Thyroid gland (tissue), 4 donors: ENCODE data around the gene DFFA.

Experiments
- CTCF ChIP-seq, 6 experiments: fragments of 200-600 bp in 3 of 6; fragments of 450-650 bp in 3 of 6; sonication (generic) in 3 of 6; IDR thresholded peaks; one replicate each; pipeline ENCODE4 v1.5.1; 2016 to 2019; ENCODE audit warnings: antibody characterized with exemption in 6 of 6, mild to moderate bottlenecking in 2 of 6, inconsistent platforms in 1 of 6, moderate library complexity in 1 of 6
- POLR2A ChIP-seq, 2 donors: fragments of 450-650 bp; IDR thresholded peaks; one replicate each; pipeline ENCODE4 v1.6.1; 2017; ENCODE audit warnings: antibody characterized with exemption in 2 of 2, mild to moderate bottlenecking in 2 of 2, moderate library complexity in 1 of 2

- TF ChIP-seq CTCF (IDR thresholded peaks at IDR 0.05) (no peak), POLR2A (IDR thresholded peaks at IDR 0.05) (no peak)
These were observed 5.3 kb downstream of the DFFA start for GRCh38 chr1:10467078-10467477.
